Heart left ventricle (tissue), 16 donors: ENCODE measurements around the gene KRT9. TPM values are rescaled to one million over a fixed set of nuclear protein-coding genes. Genes with fewer than 3 reads are reported as not detected.

Experiments used
- ATAC-seq, 4 donors: fragments of 200-7000 bp; cut with Tn5 transposase; one replicate each; pipeline ENCODE4 v1.9.1; 2020 to 2022; ENCODE audit warnings: moderate library complexity in 4 of 4, mild to moderate bottlenecking in 3 of 4, moderate number of reproducible peaks in 1 of 4
- DNase-seq, 5 donors: peaks; one replicate each; pipeline ENCODE4 v3.0.0-alpha.2; 2020
- H3K27ac ChIP-seq, 12 donors: fragments of 200-600 bp; sonication (generic) in 4 of 12; one replicate each; pipeline versions ENCODE4 v1.5.0 to v1.8.0; 2016 to 2022; ENCODE audit warnings: mild to moderate bottlenecking in 2 of 12
- H3K27me3 ChIP-seq, 9 donors: fragments of 200-600 bp; sonication (generic) in 2 of 9; one replicate each; pipeline versions ENCODE4 v1.5.1 to v1.8.0; 2016 to 2022; ENCODE audit warnings: mild to moderate bottlenecking in 3 of 9
- H3K36me3 ChIP-seq, 9 donors: fragments of 200-600 bp; sonication (generic) in 2 of 9; one replicate each; pipeline versions ENCODE4 v1.5.0 to v1.8.0; 2018 to 2022; ENCODE audit warnings: mild to moderate bottlenecking in 2 of 9
- H3K4me1 ChIP-seq, 12 donors: fragments of 200-600 bp; sonication (generic) in 4 of 12; one replicate each; pipeline versions ENCODE4 v1.5.0 to v1.8.0; 2016 to 2022; ENCODE audit warnings: mild to moderate bottlenecking in 3 of 12
- H3K4me3 ChIP-seq, 12 donors: fragments of 200-600 bp; sonication (generic) in 4 of 12; one replicate each; pipeline versions ENCODE4 v1.5.0 to v1.8.0; 2017 to 2022; ENCODE audit warnings: mild to moderate bottlenecking in 9 of 12, moderate library complexity in 4 of 12
- H3K9me3 ChIP-seq, 12 donors: fragments of 200-600 bp; sonication (generic) in 4 of 12; one replicate each; pipeline versions ENCODE4 v1.5.0 to v1.8.0; 2016 to 2022; ENCODE audit warnings: mild to moderate bottlenecking in 1 of 12
- CTCF ChIP-seq, 12 donors: fragments of 200-600 bp; sonication (generic) in 4 of 12; IDR thresholded peaks; one replicate each; pipeline versions ENCODE4 v1.5.0 to v1.8.0; 2018 to 2022; ENCODE audit warnings: antibody characterized with exemption in 12 of 12, mild to moderate bottlenecking in 5 of 12
- POLR2A ChIP-seq, 2 donors: fragments of 450-650 bp; IDR thresholded peaks; one replicate each; pipeline ENCODE4 v1.6.1; 2017; ENCODE audit warnings: antibody characterized with exemption in 2 of 2, mild to moderate bottlenecking in 2 of 2, moderate library complexity in 2 of 2
- WGBS, 4 donors: extraction: QIAGEN DNeasy Blood & Tissue Kit in 2 of 4; methylation state at CpG; one replicate each; pipeline versions ENCODE4 v1.1.5 to v1.1.7; 2013 to 2018; 5-methylcytosine and 5-hydroxymethylcytosine counted together
- intact Hi-C, 10 donors: fragments of 100-400 bp; cut with DNase I; formaldehyde crosslinking; loops; one replicate each; pipeline versions ENCODE4 v1.11.1 to v1.14.2; 2022
- polyA plus RNA-seq, 2 donors: library from polyadenylated mRNA; stranded (reverse); fragments of 200-250 nt; gene quantifications; one replicate each; pipeline ENCODE4 v1.2.3, GENCODE V29; 2013
- total RNA-seq, 9 donors: library from RNA; depleted of rRNA in 2 of 9; stranded (reverse); fragments of >200 nt in 2 of 9; fragmentation: NEBNext Ultra II Directional in 3 of 9; extraction: Animal tissue kit (Norgen Biotek cat#: 25700) in 3 of 9; gene quantifications; one replicate each; pipeline versions ENCODE4 v1.1.0 to v1.2.4, GENCODE V29; 2016 to 2023
- donor health status: ischemic (EF 13 %, LVEDD 7.1; RV severe dilation, severe dysfunction).
- donor health status: healthy with polysubstance abuse.
- donor health status: DM: no; HTN: yes; CAD: no.
- donor health status: DM: no; HTN: no; CAD: no.
- donor health status: ischemic (EF 25% LVEDD 6.9; RV normal size, moderate dysfunction).
- donor health status: ischemic (EF 25% LVEDD 5.7; RV mildly dilated, moderate dysfunction).
- donor health status: healthy.
- donor health status: DM: yes; HTN: yes; CAD: no.
- donor health status: ischemic (EF 35%, LVEDD 5.7; RV mildly dilated, moderate dysfunction).
- donor health status: nonischemic (EF 11% LVEDD 7.7; RV severe dilation, severe dysfunction).
- donor health status: DM: yes; HTN: yes; CAD: no.
- donor health status: PGD.
- donor health status: ischemic (EF 29% LVEDD 5.4; RV normal size, mild dysfunction).
- donor health status: nonischemic (EF 23%, LVEDD 6.1; RV moderate dilation, normal function).

Gene KRT9
- total and polyA plus RNA-seq, 11 donors = not detected

- DNase-seq (no peak), ATAC-seq (no peak)
- Histone ChIP-seq H3K4me1 (no peaks in the 10 kb centered on the region), H3K27me3 (peaks cover 0 to 65% (median 4%) of the 10 kb centered on the region in 9 donors), H3K27ac (no peak overlapping the region), H3K9me3 (no peaks in the 10 kb centered on the region), H3K4me3 (no peak overlapping the region), H3K36me3 (no peaks in the 10 kb centered on the region)
- WGBS, 4 donors = 64 to 72% (median 69%) methylated on average over 5 of the region's 5 CpGs
- intact Hi-C loops = loop anchor here in 1 of 10 donors (10.0 kb wide), 1 partner anchor 940 kb away; no protein-coding TSS in a partner anchor
- TF ChIP-seq CTCF (IDR thresholded peaks at IDR 0.05) (no peak), POLR2A (IDR thresholded peaks at IDR 0.05) (no peak)
Measured at GRCh38 chr17:41555105-41555887, 16.6 kb downstream of the KRT9 start.

GRCh38 chr17:41553987-41554680 lies 17.7 kb downstream of the KRT9 start:
- intact Hi-C loops = loop anchor here in 4 of 10 donors (5.0 to 10.0 kb wide), 3 partner anchors 93 to 939 kb away; no protein-coding TSS in a partner anchor
- DNase-seq (no peak), ATAC-seq (no peak)
- H3K9me3 ChIP-seq = no peaks in the 10 kb centered on the region
- peaks cover 0 to 53% (median 0%) of the 10 kb centered on the region in 9 donors for H3K27me3 ChIP-seq
- no peaks in the 10 kb centered on the region for H3K36me3 ChIP-seq
- WGBS, 4 donors = 67 to 78% (median 73%) methylated on average over 8 of the region's 8 CpGs
- H3K4me1 ChIP-seq = peaks cover 0 to 5% (median under 1%) of the 10 kb centered on the region in 12 donors
- no peak overlapping the region for H3K4me3 ChIP-seq
- H3K27ac ChIP-seq = no peak overlapping the region
- TF ChIP-seq CTCF (IDR thresholded peaks at IDR 0.05) = no peak
- TF ChIP-seq POLR2A (IDR thresholded peaks at IDR 0.05) = no peak

GRCh38 chr17:41553176-41553575 lies 18.7 kb downstream of the KRT9 start:
- intact Hi-C loops = loop anchor here in 4 of 10 donors (5.0 to 10.0 kb wide), 3 partner anchors 94 to 938 kb away; no protein-coding TSS in a partner anchor
- 73 to 84% (median 78%) methylated on average over 4 of the region's 4 CpGs for WGBS, 4 donors

More at GRCh38 chr17:41553176-41553575, 18.7 kb downstream of the KRT9 start:
- ATAC-seq (no peak), DNase-seq (no peak)
- H3K9me3 ChIP-seq = no peaks in the 10 kb centered on the region
- TF ChIP-seq CTCF (IDR thresholded peaks at IDR 0.05) (no peak), POLR2A (IDR thresholded peaks at IDR 0.05) (no peak)
- no peak overlapping the region for H3K4me3 ChIP-seq
- H3K36me3 ChIP-seq = no peaks in the 10 kb centered on the region
- peaks cover 0 to 15% (median 9%) of the 10 kb centered on the region in 12 donors for H3K4me1 ChIP-seq
- no peak overlapping the region for H3K27ac ChIP-seq
- H3K27me3 ChIP-seq = peaks cover 0 to 47% (median 5%) of the 10 kb centered on the region in 9 donors
